Chondrocyte (in vitro differentiated cells): ENCODE data around the gene TAPBPL. TPM values are rescaled to one million over a fixed set of nuclear protein-coding genes. Genes with fewer than 3 reads are reported as not detected.

Source experiments
- DNase-seq: peaks from one replicate; pipeline ENCODE4 v3.0.0; 2021; ENCODE audit warnings: mixed read lengths, low spot score
- H3K27ac Mint-ChIP-seq: one replicate; pipeline ENCODE4 v1.8.0; 2021; ENCODE audit warnings: mild to moderate bottlenecking, moderate library complexity, mixed read lengths; ENCODE audit not compliant: unreplicated experiment
- H3K27me3 Mint-ChIP-seq: 2 replicates; pipeline ENCODE4 v1.8.0; 2021; ENCODE audit warnings: low read depth, mixed read lengths
- H3K36me3 Mint-ChIP-seq: 2 replicates; pipeline ENCODE4 v1.8.0; 2021; ENCODE audit warnings: low read depth, mixed read lengths
- H3K4me1 Mint-ChIP-seq: 2 replicates; pipeline ENCODE4 v1.8.0; 2021; ENCODE audit warnings: low read depth, mild to moderate bottlenecking, mixed read lengths
- H3K4me3 Mint-ChIP-seq: one replicate; pipeline ENCODE4 v1.8.0; 2021; ENCODE audit warnings: mild to moderate bottlenecking, moderate library complexity, mixed read lengths; ENCODE audit not compliant: unreplicated experiment
- H3K9me3 Mint-ChIP-seq: 2 replicates; pipeline ENCODE4 v1.8.0; 2021; ENCODE audit warnings: low read depth, mixed read lengths
- CTCF ChIP-seq: fragments of 200-600 bp; sonication (generic); IDR thresholded peaks from 2 replicates; pipeline ENCODE4 v1.5.0; 2021; ENCODE audit warnings: antibody characterized with exemption, mild to moderate bottlenecking, moderate library complexity
- total RNA-seq: library from RNA; stranded (reverse); gene quantifications from 3 replicates; pipeline ENCODE4 v1.2.1, GENCODE V29; 2021

The TAPBPL gene
- total RNA-seq, 1 donor from 2014 or later = 4.6 TPM

- Mint-ChIP-seq H3K4me1 (peaks cover 20% of the 10 kb centered on the region), H3K9me3 (no peaks in the 10 kb centered on the region), H3K27me3 (no peaks in the 10 kb centered on the region), H3K4me3 (peak overlapping the region; percentile 50), H3K27ac (peak overlapping the region; percentile 93), H3K36me3 (no peaks in the 10 kb centered on the region)
- TF ChIP-seq CTCF = no peak
- no peak for DNase-seq
These were observed 21.5 kb upstream of the TAPBPL start for GRCh38 chr12:6430124-6430989.

GRCh38 chr12:6432991-6433390 is 18.9 kb upstream of the TAPBPL start:
- peaks cover 20% of the 10 kb centered on the region for H3K4me1 Mint-ChIP-seq
- no peak overlapping the region for H3K27ac Mint-ChIP-seq
- DNase-seq = no peak
- H3K4me3 Mint-ChIP-seq = no peak overlapping the region
- no peaks in the 10 kb centered on the region for H3K27me3 Mint-ChIP-seq
- no peaks in the 10 kb centered on the region for H3K9me3 Mint-ChIP-seq
- no peaks in the 10 kb centered on the region for H3K36me3 Mint-ChIP-seq
- TF ChIP-seq CTCF = no peak

- no peak overlapping the region for H3K4me3 Mint-ChIP-seq
- no peak for TF ChIP-seq CTCF
- H3K27ac Mint-ChIP-seq = no peak overlapping the region
- H3K9me3 Mint-ChIP-seq = no peaks in the 10 kb centered on the region
- H3K27me3 Mint-ChIP-seq = no peaks in the 10 kb centered on the region
- no peaks in the 10 kb centered on the region for H3K36me3 Mint-ChIP-seq
- peaks cover 20% of the 10 kb centered on the region for H3K4me1 Mint-ChIP-seq
- DNase-seq = no peak
These were observed 17.4 kb upstream of the TAPBPL start for GRCh38 chr12:6434205-6435140.

- no peak for DNase-seq
- H3K4me3 Mint-ChIP-seq = no peak overlapping the region
- no peak for TF ChIP-seq CTCF
- H3K4me1 Mint-ChIP-seq = peaks cover 4% of the 10 kb centered on the region
- H3K27ac Mint-ChIP-seq = no peak overlapping the region
- H3K36me3 Mint-ChIP-seq = no peaks in the 10 kb centered on the region
- no peaks in the 10 kb centered on the region for H3K9me3 Mint-ChIP-seq
- H3K27me3 Mint-ChIP-seq = no peaks in the 10 kb centered on the region
These were observed 15.7 kb upstream of the TAPBPL start for GRCh38 chr12:6435961-6436715.
